ENCODE data around the gene TSNAXIP1. TPM values are rescaled to one million over a fixed set of nuclear protein-coding genes. Genes with fewer than 3 reads are reported as not detected.

TSNAXIP1 gene
- total and polyA plus RNA-seq, 9 of the 15 experiments (the other 6 are each of a cell fraction or from before 2014, with no cell fraction given), result 0.03 to 0.24 (median 0.11) TPM; not detected in 4

DNA sequence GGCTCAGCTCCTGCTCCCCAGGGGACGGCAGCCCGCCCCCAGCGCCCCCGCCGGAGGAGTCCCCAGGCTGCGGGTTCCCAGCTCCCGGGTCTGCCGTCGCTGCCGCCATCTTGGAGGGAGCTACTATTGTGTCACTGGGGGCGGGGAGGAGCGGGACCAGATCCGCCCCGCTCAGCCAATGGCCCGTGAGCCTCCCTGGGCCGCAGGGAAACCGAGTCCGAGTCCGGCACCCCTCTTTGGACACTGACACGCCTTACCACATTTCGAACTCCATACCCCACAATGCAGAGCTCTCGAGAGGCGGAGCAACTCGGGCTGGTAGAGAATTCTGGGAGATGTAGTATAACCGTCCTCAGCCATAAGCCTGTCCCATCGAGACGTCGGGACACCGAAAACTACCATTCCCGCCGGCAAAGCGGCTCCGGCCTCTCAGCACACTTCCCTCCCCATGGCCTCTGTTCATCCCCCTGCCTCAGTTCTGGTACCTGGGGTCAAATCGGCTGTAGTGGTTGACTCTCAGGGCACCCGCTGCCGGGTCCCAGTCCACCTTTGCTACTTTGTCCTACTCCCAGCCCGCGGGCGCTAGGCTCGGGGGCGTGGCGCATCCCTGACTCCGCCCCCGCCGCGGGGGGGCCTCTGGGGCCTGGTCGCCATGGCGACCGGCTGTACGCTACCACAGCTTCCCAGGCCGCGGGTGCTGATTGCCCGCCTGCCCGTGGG lies at the start of gene TSNAXIP1, which contains the start of gene RANBP10 (continued):
- TF ChIP-seq RBFOX2 (IDR thresholded peaks at IDR 0.05; ENCODE audit: low read depth, low read length) (peak; percentile 92), BMI1 (IDR thresholded peaks at IDR 0.05; ENCODE audit: low read length) (peak; percentile 87), MTA1 (IDR thresholded peaks at IDR 0.05; ENCODE audit: borderline replicate concordance) (0 out of 2 replicates have a peak, but pooled peaks have one; percentile 55), GTF2E2 (tag; IDR thresholded peaks at IDR 0.05) (peak; percentile 57; the same call in 1 of the 2 replicates), ARID4B (CRISPR knock-in tag; IDR thresholded peaks at IDR 0.05) (peak; percentile 71; the same call in 1 of the 2 replicates), ARNT (IDR thresholded peaks at IDR 0.05) (no peak), ZNF639 (CRISPR knock-in tag; conservative IDR thresholded peaks at IDR 0.05 in 1 of 2, IDR thresholded peaks at IDR 0.05 in 1 of 2) (peak in 1 of 2 experiments; percentile 94; a peak in 2 of 4 replicates), TBL1XR1 (IDR thresholded peaks at IDR 0.05; ENCODE audit: low read length in 2 of 2) (0 out of 4 replicates have a peak, but pooled peaks of 1 of the 2 experiments have one; percentile 7), HNRNPLL (IDR thresholded peaks at IDR 0.05; ENCODE audit: low read depth, low read length, poor library complexity, severe bottlenecking) (peak; percentile 16), KDM5B (IDR thresholded peaks at IDR 0.05; ENCODE audit: insufficient replicate concordance, low read depth, low read length) (peak; percentile 84), TAF1 (IDR thresholded peaks at IDR 0.05; ENCODE audit: control insufficient read depth, extremely low read depth, insufficient read depth, low read length, severe bottlenecking) (peak; percentile 99), CEBPG (CRISPR knock-in tag; IDR thresholded peaks at IDR 0.05) (peak; percentile 75; the same call in 1 of the 2 replicates), CEBPG (tag; conservative IDR thresholded peaks at IDR 0.05 in 1 of 2, IDR thresholded peaks at IDR 0.05 in 1 of 2) (peak; percentile 56 to 76; a peak in 3 of 4 replicates), NR2C1 (IDR thresholded peaks at IDR 0.05) (peak; percentile 74; the same call in 1 of the 2 replicates), NR2C1 (tag; IDR thresholded peaks at IDR 0.05) (peak; percentile 92), MTA3 (IDR thresholded peaks at IDR 0.05; ENCODE audit: borderline replicate concordance) (peak; percentile 46), HDGF (IDR thresholded peaks at IDR 0.05) (no peak)
- TF ChIP-seq, protein P1, sequence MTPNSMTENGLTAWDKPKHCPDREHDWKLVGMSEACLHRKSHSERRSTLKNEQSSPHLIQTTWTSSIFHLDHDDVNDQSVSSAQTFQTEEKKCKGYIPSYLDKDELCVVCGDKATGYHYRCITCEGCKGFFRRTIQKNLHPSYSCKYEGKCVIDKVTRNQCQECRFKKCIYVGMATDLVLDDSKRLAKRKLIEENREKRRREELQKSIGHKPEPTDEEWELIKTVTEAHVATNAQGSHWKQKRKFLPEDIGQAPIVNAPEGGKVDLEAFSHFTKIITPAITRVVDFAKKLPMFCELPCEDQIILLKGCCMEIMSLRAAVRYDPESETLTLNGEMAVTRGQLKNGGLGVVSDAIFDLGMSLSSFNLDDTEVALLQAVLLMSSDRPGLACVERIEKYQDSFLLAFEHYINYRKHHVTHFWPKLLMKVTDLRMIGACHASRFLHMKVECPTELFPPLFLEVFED (CRISPR knock-in tag; conservative IDR thresholded peaks at IDR 0.05), result no peak

All from K562 (cell line).